Left hindlimb (tissue), 1 donor: ENCODE data around the gene ITPKB.

Experiments
- DNase-seq: peaks from one replicate; pipeline ENCODE4 v3.0.0-alpha.2; 2018

ITPKB gene

DNA sequence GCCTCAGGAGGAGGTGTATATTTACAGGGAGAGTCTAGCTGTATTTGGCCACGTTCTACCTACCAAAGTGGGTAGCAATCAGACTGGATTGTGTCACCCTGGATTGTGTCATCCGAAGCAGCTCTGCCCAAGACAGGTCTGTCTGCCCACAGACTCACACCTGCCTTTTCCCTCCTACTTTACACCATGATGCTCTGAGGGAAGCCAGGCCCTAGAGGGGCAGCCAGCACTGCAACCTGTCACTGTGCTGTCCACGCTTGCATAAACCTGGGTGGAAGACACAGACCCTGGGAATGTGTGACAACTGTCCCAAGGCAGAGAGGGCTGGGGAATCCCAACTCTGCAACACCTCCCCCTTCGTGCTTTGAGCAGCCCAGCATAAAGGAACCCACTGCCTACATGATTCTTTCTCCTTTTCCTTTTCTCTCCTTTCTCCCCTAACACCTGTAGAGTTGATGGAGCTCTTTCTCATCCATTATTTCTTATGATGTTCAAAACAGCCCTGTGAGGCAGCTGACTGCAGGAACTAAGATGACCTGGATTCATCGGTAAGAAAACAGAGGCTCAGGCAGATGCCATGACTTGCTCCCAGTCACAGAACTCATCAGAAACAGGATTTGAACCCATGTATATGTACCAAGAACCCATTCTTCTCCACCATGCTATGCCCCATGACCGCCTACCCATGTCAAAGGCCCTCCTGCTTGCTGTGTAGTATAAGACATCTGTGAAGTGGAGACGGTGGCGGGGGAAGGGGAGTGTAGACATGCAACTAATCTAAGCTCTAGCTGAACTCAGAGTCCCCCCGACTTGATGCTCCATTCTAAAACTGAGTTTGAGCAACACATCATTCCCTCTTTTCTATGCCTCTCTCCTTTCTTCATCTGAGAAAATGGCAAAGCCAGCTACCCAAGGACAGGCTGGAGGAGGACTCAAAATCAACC is 55.9 kb downstream of the ITPKB start:
- peak; percentile 6 for DNase-seq

DNA sequence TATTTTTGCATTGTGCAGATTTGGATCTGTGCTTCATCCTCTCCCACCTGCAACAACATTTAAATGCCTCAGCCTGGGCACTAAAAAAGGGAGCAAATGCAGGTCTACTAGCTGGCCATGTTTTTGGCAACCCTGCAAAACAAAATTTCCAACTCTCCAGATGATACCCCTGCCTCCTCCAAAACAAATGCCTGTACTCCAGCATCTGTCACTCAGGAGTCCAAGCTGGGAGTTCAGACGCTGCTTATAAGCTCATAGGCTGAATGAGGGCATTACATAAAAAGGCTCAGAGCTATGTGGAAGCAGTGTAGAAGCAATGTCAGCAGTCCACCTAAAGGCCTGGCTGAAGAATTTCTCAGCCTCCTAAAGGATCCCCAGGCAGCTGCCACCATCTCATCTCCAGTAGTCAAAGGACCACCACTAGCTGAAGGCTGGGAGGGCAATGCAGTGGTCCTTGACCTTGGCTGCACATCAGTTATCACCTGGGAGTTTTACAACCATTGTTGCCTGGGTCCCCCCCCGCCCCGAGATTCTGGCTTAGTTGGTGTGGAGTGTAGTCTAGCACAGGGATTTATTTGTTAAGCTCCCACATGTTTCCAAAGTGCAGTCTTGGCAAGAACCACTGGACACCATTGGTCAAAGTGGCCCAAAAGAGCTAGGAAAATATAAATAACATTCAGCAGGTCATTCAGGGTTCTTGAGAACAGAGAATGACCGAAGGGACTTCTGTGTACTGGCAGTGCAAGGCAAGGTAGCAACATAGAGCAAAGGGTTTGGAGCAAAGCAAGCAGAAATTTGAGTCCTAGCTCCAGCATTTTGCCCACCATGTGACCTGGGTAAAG is 57.2 kb downstream of the ITPKB start:
- peak; percentile 8 for DNase-seq

DNA sequence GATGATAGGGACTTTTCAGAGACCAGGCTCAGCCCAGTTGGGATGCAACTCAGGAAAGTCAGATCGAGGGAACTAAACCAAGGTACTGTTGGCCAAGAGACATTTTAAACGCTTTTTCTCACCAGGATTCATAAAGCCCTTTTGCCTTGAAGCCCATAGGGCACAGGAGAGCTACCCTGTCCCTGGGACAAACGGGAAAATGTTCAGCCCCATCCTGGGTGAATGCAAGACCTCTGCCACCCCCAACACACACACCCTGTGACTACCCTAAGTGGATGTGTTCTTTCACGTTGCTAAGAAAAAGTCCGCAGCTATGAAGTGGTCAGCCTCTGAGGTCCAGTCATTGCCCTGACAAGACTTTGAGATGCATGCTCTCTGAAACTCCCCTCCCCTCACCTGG is 58.4 kb downstream of the ITPKB start:
- DNase-seq = no peak

DNA sequence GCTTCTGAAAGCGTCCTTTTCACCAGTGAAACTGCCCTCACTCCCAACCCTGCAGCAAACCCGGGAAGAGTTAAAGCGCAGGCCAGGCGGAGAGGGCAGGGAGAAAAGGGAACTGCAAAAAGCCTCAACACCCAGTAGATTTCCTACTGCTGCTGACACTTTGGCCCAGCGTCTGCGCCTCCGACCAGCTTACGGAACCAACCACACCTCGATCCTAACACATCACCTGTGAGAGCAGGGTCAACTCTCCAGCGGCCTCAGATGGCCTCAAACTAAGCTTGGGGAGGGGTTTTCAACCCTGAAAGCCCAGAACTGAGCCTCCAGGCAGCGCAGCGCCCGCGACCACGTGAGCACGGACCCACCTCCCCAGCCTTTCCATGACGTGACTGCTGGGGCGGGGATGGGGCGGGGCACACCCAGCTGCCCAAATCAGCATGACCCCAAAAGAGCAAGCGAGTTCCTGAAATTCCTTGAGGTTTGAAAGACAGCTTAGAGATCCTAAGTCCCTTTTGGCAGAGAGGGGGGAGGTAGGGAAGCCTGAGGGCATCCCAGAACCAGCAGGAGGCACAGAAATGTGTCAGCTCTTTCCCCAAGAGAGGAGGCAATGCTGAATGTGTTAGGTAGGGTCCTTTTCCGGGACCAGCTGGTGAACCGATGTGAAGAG is 59.1 kb downstream of the ITPKB start:
- peak; percentile 94 for DNase-seq

DNA sequence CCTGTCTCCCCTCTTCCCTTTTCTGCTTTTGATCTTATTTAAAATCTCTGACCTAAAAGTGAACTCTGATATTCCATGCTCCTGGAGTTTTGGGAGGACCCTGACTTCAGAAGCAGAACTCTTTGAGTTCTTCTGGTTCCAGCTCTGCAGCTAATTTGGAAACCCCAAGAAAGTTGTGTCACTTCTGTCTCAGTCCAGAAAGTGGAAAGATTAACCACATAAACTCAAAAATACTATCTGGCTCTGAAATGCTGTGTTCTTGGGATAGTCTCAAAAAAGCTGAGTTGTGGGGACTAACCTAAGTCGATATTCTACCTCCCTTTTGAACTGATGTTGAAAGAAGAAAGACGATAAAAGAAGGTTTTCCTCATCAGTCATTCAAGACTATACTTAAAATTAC is 59.8 kb downstream of the ITPKB start:
- no peak for DNase-seq

DNA sequence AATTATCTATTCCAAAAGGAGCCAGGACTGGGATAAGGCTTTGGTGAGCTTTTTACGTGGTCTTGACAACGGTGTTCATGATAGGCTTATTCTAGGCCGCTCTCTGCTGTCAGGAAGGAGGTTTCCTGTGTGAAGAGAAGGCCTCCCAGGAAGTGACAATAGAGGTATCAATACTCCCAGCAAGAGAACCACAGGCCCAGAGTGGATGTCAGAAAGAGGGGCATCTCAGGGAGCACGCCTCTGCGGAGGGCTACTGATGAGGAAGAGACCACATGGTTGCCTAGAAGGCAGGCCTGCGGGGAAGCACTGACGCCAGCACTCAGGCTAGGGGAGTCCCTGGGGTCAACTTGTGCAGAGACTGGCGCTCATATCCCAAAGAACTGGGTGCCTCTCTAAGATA is 60.4 kb downstream of the ITPKB start:
- DNase-seq = peak; percentile 4

DNA sequence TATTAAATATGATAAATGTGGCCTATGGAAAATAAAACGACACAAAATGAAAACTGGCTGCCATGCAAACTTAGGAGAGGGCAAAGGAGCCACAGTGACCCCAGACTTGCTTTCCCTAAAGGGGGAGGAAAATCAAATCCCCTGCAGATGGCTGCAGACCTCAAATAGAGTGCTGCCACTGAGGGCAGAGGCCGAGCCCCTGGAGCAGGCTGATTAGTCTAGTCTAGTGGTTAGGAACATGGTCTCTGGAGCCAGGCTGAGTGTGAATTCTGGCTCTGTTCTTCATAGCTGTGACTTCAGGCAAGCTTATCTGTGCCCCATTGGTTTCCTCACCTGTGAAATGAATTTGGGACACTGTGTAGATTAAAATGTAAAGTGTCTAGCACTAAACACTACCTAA is 60.8 kb downstream of the ITPKB start:
- peak; percentile 16 for DNase-seq

DNA sequence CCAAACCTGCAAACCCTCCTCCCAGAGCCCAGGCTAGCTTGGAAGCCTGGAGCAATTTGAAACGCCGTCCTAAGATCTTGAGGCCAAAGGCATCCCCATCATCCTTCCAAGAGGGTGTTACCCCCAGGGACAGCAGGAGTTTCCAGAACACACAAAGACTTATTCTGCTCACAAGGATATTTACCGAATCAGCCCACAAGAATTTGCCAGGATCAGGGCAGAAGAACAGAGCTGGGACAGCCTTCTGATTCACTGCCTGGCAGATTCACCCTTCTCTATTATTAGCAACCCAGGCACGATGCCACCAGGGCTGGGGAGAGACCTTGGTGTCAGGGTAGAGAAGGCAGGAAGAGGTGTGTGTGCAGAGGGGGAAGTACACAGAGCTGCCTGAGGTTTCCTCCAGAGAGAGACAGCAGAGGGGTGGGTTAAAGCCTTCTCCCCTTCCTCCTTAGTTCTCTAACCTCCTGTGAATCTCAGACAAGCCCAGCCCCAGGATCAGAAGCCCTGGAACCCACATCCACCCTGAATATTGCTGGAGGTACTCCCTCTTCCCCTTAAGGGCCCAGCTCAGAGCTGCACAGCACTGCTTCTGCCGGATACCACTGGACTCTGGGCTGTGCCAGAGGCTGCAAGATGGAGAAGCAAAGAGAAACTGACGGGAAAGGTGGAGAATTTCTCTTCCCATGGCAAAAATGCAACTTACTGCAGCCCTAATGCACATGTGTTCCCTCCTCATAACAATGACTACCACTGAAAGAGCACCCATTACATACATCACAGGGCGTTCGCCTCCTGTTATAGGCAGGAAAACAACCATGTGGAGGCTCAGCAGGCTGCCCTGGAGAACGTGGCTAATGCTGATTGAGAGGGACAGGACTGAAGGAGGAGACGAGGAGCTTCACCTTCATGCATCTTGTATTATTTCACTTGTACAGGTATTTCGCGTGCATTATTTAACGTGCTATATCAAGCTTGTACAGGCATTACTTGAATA is 61.8 kb downstream of the ITPKB start:
- DNase-seq = peak; percentile 77

DNA sequence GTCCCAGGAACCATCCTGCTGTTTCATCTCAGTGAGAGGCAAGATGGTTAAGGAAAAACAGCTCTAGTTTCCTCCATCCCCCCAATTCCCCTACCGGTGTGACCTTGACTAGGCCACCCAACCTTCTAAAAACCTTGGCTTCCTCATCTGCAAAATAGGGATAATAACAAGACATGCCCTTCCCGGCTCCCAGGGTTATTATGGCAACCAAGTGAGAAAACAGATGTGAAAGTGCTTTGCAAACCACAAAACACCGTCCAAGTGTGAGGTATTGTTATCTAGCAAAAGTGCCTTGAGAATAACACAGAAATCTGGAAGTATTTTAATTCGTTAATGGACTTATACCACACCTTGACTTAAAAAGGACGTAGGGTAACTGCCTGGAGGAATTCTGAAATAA is 62.7 kb downstream of the ITPKB start:
- DNase-seq = peak; percentile 29

DNA sequence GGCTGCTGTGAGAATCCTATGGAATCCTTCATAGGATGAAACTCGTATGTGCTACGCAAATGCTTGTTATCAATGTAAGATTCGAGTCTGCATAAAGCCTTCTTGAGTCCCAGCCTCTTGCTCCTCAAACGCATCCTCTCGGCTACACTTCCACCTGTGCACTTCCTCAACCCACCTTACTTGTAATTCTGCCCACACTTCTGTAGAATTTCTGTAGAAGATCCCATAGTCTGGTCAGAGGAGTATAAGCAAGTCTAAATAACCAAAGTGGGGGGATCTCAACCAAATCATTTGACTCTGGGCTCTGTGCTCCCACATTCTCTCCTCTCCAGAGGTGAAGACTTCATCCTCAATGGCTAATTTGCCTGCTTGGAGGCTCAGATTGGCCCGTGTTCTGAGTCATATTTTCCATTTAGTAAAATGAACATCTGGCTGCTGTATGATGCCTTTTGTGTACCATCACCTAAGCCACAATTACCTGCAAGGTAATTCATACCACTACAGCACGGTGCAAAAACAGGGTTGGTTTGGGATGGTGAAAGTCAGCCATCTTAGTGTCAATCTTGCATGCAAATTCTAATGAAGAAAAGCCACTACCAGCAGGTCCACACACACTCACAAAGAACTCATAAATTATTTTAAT is 63.2 kb downstream of the ITPKB start:
- no peak for DNase-seq

DNA sequence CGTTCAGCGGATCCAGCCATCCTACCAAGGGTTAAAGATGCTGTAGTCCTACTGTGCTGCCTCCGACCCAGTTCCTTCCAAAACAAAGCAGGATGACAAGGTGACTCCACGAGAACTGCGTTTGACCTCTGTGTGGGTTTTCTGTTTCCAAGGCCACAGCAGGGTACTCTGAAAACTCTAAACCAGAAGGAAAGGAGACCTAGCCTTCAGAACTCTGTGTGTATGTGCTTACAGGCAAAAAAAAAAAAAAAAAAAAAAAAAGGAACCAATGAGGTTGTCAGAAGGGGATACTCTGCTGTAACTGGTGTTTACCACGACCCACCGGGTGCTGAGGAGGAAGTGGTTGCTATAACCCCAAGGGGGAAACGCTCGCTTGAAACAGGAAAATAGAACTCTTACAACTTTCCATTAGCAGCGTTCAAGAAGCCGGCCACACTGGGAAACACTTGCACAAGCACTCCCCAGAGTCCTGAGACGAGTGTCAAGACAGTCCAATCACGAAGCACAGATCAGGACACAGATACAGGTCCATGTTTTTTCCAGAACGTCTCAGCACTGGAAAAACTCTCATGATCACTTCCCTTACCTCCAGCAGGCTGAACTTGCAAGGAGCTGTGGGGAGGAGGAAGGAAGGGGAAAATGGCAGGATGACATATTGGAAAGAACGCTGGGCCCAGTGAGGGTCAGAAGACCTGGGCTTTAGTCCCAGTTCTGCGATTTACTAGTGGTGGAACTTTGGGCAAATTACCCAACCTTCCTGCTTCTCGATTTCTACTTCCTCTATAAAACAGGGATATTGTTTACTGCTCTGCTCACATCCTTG is 64.0 kb downstream of the ITPKB start:
- no peak for DNase-seq

DNA sequence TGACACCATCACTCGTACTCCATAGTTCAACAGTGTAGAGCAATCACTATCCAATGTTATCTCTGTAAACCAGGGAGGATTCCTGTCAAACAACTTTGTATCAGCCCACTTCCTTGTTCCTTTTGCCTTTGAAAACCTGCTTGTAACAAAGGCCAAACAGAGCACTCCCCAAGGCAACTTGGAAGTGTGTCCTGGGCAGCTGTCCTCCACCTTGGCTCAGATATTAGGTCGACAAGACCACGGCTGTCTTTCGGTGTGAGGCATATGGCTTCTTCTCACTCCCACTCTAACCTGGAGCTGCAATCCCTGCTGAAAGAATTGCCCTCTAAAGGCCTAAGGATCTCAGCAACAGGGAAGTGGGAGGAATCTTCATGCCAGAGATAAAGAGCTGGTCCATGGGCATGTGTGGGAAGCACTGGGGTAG is 66.7 kb downstream of the ITPKB start:
- DNase-seq = peak; percentile 21

DNA sequence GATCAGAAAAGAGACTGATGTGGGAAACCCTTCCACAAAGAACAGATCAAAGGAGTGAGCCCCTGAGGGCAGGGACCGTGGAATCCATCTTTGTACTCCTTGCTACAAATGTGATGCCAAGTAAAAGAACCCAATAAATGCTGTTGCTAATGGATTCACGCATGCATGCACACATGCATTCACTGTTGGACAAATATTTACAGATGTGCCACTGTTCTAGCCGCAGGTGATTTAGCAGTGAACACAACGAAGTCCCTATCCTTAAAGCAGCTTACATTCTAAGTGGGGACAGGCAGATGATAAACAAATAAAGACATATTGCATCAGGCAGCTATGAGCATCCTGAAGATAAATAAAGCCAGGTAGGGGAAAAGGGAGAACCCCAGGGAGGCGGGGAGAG is 67.8 kb downstream of the ITPKB start:
- DNase-seq = no peak

DNA sequence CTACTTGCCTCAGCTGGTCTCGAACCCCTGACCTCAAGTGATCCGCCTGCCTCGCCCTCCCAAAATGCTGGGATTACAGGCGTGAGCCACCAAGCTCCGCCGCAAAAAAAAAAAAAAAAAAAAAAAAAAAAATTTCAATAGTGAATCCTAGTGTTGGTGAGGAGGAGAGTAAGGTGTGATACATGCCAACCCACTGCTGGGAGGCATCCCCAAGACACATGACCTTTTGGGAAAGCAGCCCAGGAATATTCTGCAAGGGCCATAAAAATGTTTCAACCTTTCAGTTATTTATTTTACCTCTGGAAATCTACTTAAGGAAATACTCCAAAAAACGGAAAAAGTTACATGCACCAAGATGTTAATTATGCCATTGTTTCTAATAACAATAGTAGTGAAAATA is 69.0 kb downstream of the ITPKB start:
- no peak for DNase-seq

DNA sequence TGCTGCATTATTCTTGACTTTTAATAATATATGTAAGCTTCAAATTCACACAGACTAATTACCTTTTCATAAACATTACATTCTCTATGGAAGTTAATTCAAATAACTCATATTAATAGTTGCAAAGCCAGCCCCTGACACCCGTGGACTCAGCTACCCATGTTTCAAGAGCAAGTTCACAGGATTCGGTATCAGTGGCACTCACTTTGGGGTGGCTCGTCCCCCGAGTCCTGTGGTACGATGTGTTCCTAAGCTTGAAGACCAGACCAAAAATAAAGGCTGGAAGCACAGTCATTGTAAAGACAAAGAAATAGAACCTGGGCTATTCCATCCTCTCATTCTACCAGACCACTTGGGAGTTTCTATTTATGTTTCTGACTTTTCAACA is 70.9 kb downstream of the ITPKB start:
- DNase-seq = no peak

DNA sequence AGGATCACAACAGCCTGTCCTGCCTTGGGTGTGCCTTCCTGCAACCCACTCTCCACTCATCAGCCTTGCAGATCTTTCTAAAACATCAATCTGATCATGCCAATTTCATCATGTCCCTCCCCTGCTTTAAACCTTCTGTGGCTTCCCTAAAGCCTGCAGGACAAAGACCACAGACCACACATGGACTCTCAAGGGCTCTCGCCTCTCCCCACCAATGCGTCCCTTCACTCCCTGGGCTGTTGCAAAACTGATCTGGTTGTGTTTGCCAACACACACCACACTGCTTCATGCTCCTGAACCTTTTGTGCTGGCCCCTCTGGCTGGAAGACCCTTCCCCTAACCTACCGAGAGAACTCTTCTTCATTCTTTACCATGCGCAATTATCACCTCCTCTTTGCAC is 72.4 kb downstream of the ITPKB start:
- DNase-seq = no peak

DNA sequence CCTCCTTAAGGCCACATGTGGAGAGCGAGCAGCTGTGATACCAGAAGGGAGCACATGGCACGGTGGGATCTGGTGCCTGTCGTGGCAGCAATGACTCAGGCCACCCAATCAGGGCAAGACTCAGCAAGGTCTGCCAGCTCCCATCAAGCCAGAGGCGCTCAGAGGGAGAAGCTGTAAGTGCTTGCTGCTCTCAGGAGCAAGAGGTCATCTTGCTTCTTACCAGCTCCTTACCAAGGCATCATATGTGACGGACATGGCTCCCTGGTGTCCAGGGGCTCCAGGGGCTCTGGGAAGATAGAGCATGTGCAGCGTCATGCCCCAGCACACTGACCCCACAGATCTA is 72.9 kb downstream of the ITPKB start:
- no peak for DNase-seq

DNA sequence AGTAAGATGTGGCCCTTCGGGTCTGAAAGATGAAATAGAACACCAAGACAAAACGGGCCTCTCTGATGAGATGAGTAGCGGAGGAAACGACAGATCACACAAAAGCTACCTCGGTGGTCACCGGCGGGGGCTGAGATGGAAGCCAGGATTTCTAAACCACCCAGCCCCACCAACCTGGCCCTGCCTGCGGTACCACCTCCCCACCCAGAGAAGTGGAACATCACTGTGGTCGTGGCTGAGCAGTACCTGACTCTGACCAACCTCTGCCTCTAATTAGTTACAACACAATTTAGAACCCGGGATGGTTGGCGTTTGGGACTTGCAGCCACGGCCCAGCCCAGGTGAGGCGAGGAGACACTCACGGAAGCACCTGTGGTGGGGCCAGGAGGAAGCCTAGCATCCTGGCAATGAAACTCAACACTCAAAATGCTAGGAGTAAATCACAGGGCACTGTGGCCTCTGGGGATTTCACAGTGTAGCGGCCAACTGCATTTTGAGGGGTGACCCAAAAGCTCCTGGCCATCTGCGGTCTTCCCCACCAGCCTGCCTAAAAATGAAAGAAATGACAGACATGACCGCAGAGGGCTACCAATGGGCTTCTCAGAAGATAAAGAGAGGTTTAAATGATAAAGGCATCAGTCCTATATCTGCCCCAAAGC is 73.4 kb downstream of the ITPKB start:
- no peak for DNase-seq

DNA sequence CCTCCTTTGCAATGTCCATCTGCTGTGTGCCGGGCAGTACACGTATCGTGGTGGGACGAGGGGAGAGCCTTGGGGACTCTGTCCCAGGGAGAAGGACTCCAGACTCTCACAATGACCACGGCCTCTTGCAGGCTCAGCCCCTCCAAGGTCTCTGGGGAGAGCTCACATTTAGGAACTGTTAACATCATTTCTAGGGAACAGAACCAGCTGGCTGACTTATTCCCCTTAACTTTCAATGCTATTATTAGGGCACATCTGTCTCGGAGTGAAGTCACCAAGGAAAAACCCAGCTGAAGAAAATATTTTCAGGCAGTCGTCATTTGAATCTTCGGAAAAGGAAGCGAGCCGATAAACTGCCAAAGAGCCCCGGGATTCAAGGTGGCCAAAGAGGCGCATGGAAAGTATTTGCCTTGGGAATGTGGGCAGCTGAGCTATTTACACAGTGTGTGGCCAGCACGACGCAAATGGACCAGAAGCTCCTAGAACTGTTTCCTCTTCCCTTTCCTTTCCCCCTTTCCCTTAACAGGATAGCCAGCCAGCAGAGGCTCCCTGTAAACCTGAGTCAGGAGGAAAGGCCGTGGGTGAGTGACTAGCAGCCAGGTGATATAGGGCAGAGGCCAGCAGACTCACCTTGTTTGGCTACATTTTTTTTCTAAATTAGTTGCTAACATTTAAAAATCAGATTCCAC is 74.5 kb downstream of the ITPKB start:
- peak; percentile 86 for DNase-seq

DNA sequence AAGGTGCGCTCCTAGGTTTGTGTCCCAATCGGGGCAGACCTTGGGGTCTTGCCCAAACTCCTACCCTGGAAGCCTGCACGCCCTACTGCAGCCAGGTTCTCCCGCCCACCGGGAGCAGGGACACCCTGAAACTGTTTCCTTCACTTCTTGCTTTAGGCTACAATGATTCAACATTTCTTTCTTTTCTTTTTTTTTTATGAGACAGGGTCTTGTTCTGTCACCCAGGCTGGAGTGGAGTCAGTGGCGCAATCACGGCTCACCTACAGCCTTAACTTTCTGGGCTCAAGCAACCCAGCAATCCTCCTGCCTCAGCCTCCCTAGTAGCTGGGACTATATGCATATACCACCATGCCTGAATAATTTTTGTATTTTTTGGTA is 75.8 kb downstream of the ITPKB start:
- no peak for DNase-seq
